ENCODE data around the gene DUSP5. TPM values are rescaled to one million over a fixed set of nuclear protein-coding genes. Genes with fewer than 3 reads are reported as not detected.

Gene DUSP5
- total and polyA plus RNA-seq, 4 donors, result 2.0 to 8.9 (median 8.0) TPM

DNA sequence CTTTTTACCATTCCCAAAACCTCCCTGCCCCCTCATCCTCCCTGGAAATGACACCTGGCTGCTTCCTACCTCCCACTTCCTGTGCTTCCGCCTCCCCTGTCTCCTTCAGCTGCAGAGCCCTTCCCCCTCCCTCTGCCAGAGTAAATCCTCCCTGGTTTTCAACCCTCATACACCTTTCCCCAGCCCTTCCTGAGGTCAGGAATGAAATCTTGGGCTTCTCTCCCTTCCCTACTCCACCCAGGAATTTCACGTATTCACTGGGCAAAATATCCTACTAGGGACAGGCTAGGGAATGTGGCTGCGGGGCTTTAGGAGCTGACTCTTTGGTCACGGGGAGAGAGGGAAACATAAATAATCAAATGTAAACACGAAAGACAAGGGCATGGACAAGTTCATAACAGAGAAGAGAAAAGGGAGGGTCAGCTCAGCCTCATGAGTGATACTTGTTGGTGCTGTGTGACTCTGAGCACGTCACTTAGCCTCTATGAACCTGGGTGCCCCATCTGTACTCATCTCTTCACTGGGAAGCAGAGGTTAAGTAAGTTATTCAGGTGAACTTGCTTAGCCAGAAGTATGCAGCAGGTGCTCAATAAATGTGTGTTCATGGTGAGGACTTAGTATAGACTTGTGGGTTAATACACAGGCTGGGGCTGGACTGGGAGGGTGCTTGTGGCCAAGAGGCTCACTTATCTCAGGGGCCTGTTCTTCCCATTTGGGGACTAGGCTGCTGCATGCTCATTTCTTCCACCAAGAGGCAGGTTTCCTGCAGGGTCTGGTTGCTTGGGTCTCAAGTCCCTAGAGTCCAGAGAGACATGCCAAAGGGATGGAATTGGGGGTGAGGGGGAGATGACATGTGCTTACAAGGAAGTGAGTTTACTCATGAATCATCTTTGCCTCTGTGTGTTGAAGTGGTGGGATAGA, 10.0 kb upstream of the DUSP5 start:
- no peaks in the 10 kb centered on the region for H3K4me1 ChIP-seq (ENCODE audit: control insufficient read depth in 4 of 4, insufficient read depth in 4 of 4, low read length in 3 of 4)
- no peak for DNase-seq (ENCODE audit: low spot score)
- no peak overlapping the region for H3K27ac ChIP-seq (ENCODE audit: low read depth in 1 of 2, low read length in 2 of 2)
- H3K27me3 ChIP-seq (ENCODE audit: control insufficient read depth in 4 of 4, insufficient read depth in 4 of 4, low read length in 3 of 4), result no peaks in the 10 kb centered on the region
- H3K36me3 ChIP-seq (ENCODE audit: control insufficient read depth in 4 of 4, insufficient read depth in 3 of 4, low read depth in 1 of 4, low read length in 3 of 4), result no peaks in the 10 kb centered on the region
- H3K9ac ChIP-seq (ENCODE audit: low read depth in 1 of 2, low read length in 2 of 2), result no peak overlapping the region
- no peaks in the 10 kb centered on the region for H3K9me3 ChIP-seq (ENCODE audit: control insufficient read depth in 4 of 4, low read length in 3 of 4)
- 82% methylated on average over 6 of the region's 6 CpGs for WGBS
- TF ChIP-seq, protein P1, sequence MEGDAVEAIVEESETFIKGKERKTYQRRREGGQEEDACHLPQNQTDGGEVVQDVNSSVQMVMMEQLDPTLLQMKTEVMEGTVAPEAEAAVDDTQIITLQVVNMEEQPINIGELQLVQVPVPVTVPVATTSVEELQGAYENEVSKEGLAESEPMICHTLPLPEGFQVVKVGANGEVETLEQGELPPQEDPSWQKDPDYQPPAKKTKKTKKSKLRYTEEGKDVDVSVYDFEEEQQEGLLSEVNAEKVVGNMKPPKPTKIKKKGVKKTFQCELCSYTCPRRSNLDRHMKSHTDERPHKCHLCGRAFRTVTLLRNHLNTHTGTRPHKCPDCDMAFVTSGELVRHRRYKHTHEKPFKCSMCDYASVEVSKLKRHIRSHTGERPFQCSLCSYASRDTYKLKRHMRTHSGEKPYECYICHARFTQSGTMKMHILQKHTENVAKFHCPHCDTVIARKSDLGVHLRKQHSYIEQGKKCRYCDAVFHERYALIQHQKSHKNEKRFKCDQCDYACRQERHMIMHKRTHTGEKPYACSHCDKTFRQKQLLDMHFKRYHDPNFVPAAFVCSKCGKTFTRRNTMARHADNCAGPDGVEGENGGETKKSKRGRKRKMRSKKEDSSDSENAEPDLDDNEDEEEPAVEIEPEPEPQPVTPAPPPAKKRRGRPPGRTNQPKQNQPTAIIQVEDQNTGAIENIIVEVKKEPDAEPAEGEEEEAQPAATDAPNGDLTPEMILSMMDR (IDR thresholded peaks at IDR 0.05; ENCODE audit: low read depth, low read length, missing input control), result no peak
- TF ChIP-seq JUND (IDR thresholded peaks at IDR 0.05), result no peak
- TF ChIP-seq RAD21 (IDR thresholded peaks at IDR 0.05), result no peak
- TF ChIP-seq, protein P2, sequence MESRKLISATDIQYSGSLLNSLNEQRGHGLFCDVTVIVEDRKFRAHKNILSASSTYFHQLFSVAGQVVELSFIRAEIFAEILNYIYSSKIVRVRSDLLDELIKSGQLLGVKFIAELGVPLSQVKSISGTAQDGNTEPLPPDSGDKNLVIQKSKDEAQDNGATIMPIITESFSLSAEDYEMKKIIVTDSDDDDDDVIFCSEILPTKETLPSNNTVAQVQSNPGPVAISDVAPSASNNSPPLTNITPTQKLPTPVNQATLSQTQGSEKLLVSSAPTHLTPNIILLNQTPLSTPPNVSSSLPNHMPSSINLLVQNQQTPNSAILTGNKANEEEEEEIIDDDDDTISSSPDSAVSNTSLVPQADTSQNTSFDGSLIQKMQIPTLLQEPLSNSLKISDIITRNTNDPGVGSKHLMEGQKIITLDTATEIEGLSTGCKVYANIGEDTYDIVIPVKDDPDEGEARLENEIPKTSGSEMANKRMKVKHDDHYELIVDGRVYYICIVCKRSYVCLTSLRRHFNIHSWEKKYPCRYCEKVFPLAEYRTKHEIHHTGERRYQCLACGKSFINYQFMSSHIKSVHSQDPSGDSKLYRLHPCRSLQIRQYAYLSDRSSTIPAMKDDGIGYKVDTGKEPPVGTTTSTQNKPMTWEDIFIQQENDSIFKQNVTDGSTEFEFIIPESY (IDR thresholded peaks at IDR 0.05), result no peak
- TF ChIP-seq SP1 (IDR thresholded peaks at IDR 0.05), result no peak
- no peak for TF ChIP-seq NR2F2 (IDR thresholded peaks at IDR 0.05)
- no peak for TF ChIP-seq RXRA (IDR thresholded peaks at IDR 0.05)
- H3K4me3 ChIP-seq (ENCODE audit: low read depth in 1 of 3, low read length in 3 of 3), result no peak overlapping the region

DNA sequence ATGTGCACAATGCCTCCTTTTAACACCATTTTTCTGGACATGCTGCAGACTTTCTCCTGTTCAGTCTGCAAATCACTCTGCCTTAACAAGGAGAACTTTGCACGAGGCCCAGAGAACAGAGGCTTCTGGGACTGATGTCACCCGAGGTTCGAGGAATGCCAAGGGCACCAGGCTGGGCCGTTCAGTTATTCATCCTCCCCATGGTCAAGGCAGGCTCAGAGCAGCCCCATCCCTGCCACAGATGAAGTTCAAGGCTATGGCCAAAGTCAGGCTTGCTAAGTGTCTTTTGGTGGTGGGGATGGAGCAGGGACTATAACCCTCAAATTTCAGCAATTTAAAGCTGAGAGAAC, 9.4 kb upstream of the DUSP5 start:
- Histone ChIP-seq H3K9me3 (ENCODE audit: control insufficient read depth in 4 of 4, low read length in 3 of 4) (no peaks in the 10 kb centered on the region), H3K9ac (ENCODE audit: low read depth in 1 of 2, low read length in 2 of 2) (no peak overlapping the region), H3K27me3 (ENCODE audit: control insufficient read depth in 4 of 4, insufficient read depth in 4 of 4, low read length in 3 of 4) (no peaks in the 10 kb centered on the region), H3K4me3 (ENCODE audit: low read depth in 1 of 3, low read length in 3 of 3) (no peak overlapping the region), H3K4me1 (ENCODE audit: control insufficient read depth in 4 of 4, insufficient read depth in 4 of 4, low read length in 3 of 4) (no peaks in the 10 kb centered on the region), H3K36me3 (ENCODE audit: control insufficient read depth in 4 of 4, insufficient read depth in 3 of 4, low read depth in 1 of 4, low read length in 3 of 4) (no peaks in the 10 kb centered on the region), H3K27ac (ENCODE audit: low read depth in 1 of 2, low read length in 2 of 2) (no peak overlapping the region)
- TF ChIP-seq, protein P3, sequence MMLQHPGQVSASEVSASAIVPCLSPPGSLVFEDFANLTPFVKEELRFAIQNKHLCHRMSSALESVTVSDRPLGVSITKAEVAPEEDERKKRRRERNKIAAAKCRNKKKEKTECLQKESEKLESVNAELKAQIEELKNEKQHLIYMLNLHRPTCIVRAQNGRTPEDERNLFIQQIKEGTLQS (IDR thresholded peaks at IDR 0.05), result no peak
- TF ChIP-seq GABPA (IDR thresholded peaks at IDR 0.05 in 1 of 2, conservative IDR thresholded peaks at IDR 0.05 in 1 of 2) (no peak), JUND (IDR thresholded peaks at IDR 0.05) (no peak), YY1 (IDR thresholded peaks at IDR 0.05) (no peak), RXRA (IDR thresholded peaks at IDR 0.05) (no peak)
- TF ChIP-seq, protein P2 (IDR thresholded peaks at IDR 0.05), result no peak
- no peak for DNase-seq (ENCODE audit: low spot score)
- WGBS, result 79% methylated on average over 4 of the region's 4 CpGs

All from liver (tissue), 9 donors.